Osteoblast (primary cell): ENCODE data around the gene CHRNA1. TPM values are rescaled to one million over a fixed set of nuclear protein-coding genes. Genes with fewer than 3 reads are reported as not detected.

Experiments used
- DNase-seq: peaks from one replicate; pipeline ENCODE4 v3.0.0; 2011; ENCODE audit warnings: low spot score, mixed read lengths; ENCODE audit not compliant: insufficient read length; ENCODE audit errors: missing footprints
- H2AFZ ChIP-seq: 2 replicates; pipeline ENCODE4 v1.6.0; 2011; ENCODE audit warnings: mild to moderate bottlenecking, low read length
- H3K27ac ChIP-seq: 2 replicates; pipeline ENCODE4 v1.5.1; 2011; ENCODE audit warnings: mild to moderate bottlenecking, low read depth, low read length, moderate library complexity
- H3K27me3 ChIP-seq: 2 replicates; pipeline ENCODE4 v1.6.0; 2012; ENCODE audit warnings: mild to moderate bottlenecking, control low read depth, inconsistent platforms, low read length, moderate library complexity; ENCODE audit not compliant: insufficient read depth
- H3K36me3 ChIP-seq: 2 replicates; pipeline ENCODE4 v1.5.1; 2011; ENCODE audit warnings: mild to moderate bottlenecking, low read length, control low read depth, moderate library complexity; ENCODE audit not compliant: insufficient read depth
- H3K4me1 ChIP-seq: 2 replicates; pipeline ENCODE4 v1.5.1; 2011; ENCODE audit warnings: mild to moderate bottlenecking, low read length, control low read depth, moderate library complexity; ENCODE audit not compliant: insufficient read depth
- H3K4me2 ChIP-seq: 2 replicates; pipeline ENCODE4 v1.6.0; 2011; ENCODE audit warnings: mild to moderate bottlenecking, low read length; ENCODE audit not compliant: insufficient read depth
- H3K4me3 ChIP-seq: fragments of 200-600 bp; sonication (generic); 3 replicates; pipeline ENCODE4 v1.5.1; 2012; ENCODE audit warnings: mild to moderate bottlenecking, low read length, inconsistent platforms; ENCODE audit not compliant: insufficient read depth
- H3K79me2 ChIP-seq: 2 replicates; pipeline ENCODE4 v1.6.0; 2012; ENCODE audit warnings: mild to moderate bottlenecking, low read length, control low read depth, inconsistent platforms; ENCODE audit not compliant: insufficient read depth
- H3K9me3 ChIP-seq: 2 replicates; pipeline ENCODE4 v1.5.1; 2011; ENCODE audit warnings: low read depth, low read length, control low read depth
- H4K20me1 ChIP-seq: 2 replicates; pipeline ENCODE4 v1.6.0; 2012; ENCODE audit warnings: mild to moderate bottlenecking, low read length, control low read depth; ENCODE audit not compliant: insufficient read depth
- CTCF ChIP-seq: IDR thresholded peaks from 2 replicates; pipeline ENCODE4 v1.5.1; 2011; ENCODE audit warnings: mild to moderate bottlenecking, low read depth, low read length, moderate library complexity; ENCODE audit errors: extremely low read depth
- total RNA-seq: library from RNA; depleted of rRNA; stranded (reverse); fragments of >200 nt; gene quantifications from 2 replicates; pipeline ENCODE4 v1.2.3, GENCODE V29; 2012

The CHRNA1 gene
- total RNA-seq, 1 donor, result not detected

- no peak for TF ChIP-seq CTCF
- Histone ChIP-seq H3K27ac (no peak overlapping the region), H4K20me1 (no peaks in the 10 kb centered on the region), H3K79me2 (no peaks in the 10 kb centered on the region), H2AFZ (no peak overlapping the region), H3K4me3 (no peak overlapping the region), H3K4me1 (peaks cover 29% of the 10 kb centered on the region), H3K36me3 (no peaks in the 10 kb centered on the region), H3K9me3 (no peaks in the 10 kb centered on the region), H3K4me2 (no peak overlapping the region), H3K27me3 (no peaks in the 10 kb centered on the region)
- DNase-seq, result no peak
Observed at GRCh38 chr2:174768557-174768956, 4.3 kb upstream of the CHRNA1 start.

- Histone ChIP-seq H4K20me1 (no peaks in the 10 kb centered on the region), H3K9me3 (no peaks in the 10 kb centered on the region), H3K4me3 (no peak overlapping the region), H3K36me3 (no peaks in the 10 kb centered on the region), H2AFZ (peak overlapping the region; percentile 56), H3K4me1 (peaks cover 14% of the 10 kb centered on the region), H3K79me2 (no peaks in the 10 kb centered on the region), H3K27me3 (no peaks in the 10 kb centered on the region), H3K27ac (no peak overlapping the region), H3K4me2 (no peak overlapping the region)
- no peak for DNase-seq
- TF ChIP-seq CTCF, result no peak
Observed at GRCh38 chr2:174766271-174766670, 2.0 kb upstream of the CHRNA1 start.

- Histone ChIP-seq H3K4me2 (no peak overlapping the region), H3K27me3 (no peaks in the 10 kb centered on the region), H3K79me2 (no peaks in the 10 kb centered on the region), H3K27ac (no peak overlapping the region), H2AFZ (no peak overlapping the region), H3K9me3 (no peaks in the 10 kb centered on the region), H3K4me1 (peaks cover 14% of the 10 kb centered on the region), H4K20me1 (no peaks in the 10 kb centered on the region), H3K4me3 (no peak overlapping the region), H3K36me3 (no peaks in the 10 kb centered on the region)
- no peak for TF ChIP-seq CTCF
- DNase-seq, result no peak
Observed at GRCh38 chr2:174765576-174765975, 1.3 kb upstream of the CHRNA1 start.

GRCh38 chr2:174763780-174764179, 492 bp downstream of the CHRNA1 start:
- H3K9me3 ChIP-seq, result no peaks in the 10 kb centered on the region
- H3K4me1 ChIP-seq, result peaks cover 14% of the 10 kb centered on the region
- DNase-seq, result no peak
- no peaks in the 10 kb centered on the region for H3K79me2 ChIP-seq
- no peaks in the 10 kb centered on the region for H3K36me3 ChIP-seq
- no peaks in the 10 kb centered on the region for H3K27me3 ChIP-seq
- no peak overlapping the region for H2AFZ ChIP-seq
- H4K20me1 ChIP-seq, result no peaks in the 10 kb centered on the region
- H3K27ac ChIP-seq, result no peak overlapping the region
- H3K4me3 ChIP-seq, result no peak overlapping the region
- no peak overlapping the region for H3K4me2 ChIP-seq
- TF ChIP-seq CTCF, result no peak
